Left ventricle myocardium superior (tissue), 1 donor: Measurements from ENCODE around the gene ADAMTSL1. TPM values are rescaled to one million over a fixed set of nuclear protein-coding genes. Genes with fewer than 3 reads are reported as not detected.

ENCODE experiments used
- ATAC-seq: fragments of 200-7000 bp; cut with Tn5 transposase; one replicate; pipeline ENCODE4 v1.9.1; 2020; ENCODE audit warnings: mild to moderate bottlenecking, moderate library complexity
- DNase-seq: peaks from one replicate; pipeline ENCODE4 v3.0.0-alpha.2; 2020
- intact Hi-C: fragments of 100-400 bp; cut with micrococcal nuclease; formaldehyde crosslinking; loops from one replicate; pipeline ENCODE4 v1.11.0; 2022
- total RNA-seq: library from RNA; stranded (reverse); fragmentation: NEBNext Ultra II Directional; extraction: Animal tissue kit (Norgen Biotek cat#: 25700); gene quantifications from one replicate; pipeline ENCODE4 v1.2.1, GENCODE V29; 2021
- donor health status: DM: no; HTN: yes; CAD: no; lungs with severe emphysema.

ADAMTSL1 gene
- total RNA-seq, 1 donor from 2014 or later, result 0.97 TPM

DNA sequence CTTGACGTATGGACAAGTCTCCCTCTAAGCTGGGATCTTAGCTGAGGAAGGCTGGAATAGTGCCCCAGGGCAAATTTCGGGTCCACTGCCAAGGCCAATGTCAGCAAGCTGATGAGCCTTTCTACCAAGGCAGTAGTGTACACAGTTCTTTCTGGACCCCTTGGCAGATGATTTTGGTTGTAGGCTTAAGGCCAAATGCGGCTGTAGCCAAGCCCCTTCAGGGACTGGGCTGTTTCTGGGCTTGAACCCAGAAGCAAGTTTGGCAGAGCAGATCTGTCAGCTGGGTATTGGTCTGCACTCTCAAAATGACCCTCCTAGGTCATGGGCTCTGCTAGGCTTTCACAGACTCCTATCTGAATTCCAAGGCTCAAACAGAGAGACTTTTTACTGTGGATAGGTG, 121.6 kb downstream of the ADAMTSL1 start:
- intact Hi-C loops, result no loop called here
- no peak for ATAC-seq

DNA sequence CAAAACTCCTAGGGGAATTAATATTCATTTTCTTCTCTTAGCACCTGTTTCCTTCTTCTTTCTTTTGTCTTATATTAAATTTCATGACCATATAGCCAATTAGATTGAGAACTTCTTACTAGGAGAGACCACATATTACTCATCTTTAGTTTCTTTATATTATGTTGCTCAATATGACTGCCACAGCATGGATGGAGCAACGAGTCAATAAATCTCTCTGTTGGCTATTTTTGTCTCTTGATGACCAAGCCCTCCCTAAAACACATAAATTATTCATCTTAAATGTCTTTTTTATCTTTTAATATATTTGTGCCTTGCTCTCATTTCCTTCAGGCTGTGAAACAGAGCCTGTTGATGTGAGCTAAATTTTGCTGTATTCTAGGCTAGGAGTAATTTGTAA, 123.0 kb downstream of the ADAMTSL1 start:
- no peak for ATAC-seq
- intact Hi-C loops, result no loop called here

More for the DNA sequence above, 121.6 kb downstream of the ADAMTSL1 start:
- no peak for DNase-seq

DNA sequence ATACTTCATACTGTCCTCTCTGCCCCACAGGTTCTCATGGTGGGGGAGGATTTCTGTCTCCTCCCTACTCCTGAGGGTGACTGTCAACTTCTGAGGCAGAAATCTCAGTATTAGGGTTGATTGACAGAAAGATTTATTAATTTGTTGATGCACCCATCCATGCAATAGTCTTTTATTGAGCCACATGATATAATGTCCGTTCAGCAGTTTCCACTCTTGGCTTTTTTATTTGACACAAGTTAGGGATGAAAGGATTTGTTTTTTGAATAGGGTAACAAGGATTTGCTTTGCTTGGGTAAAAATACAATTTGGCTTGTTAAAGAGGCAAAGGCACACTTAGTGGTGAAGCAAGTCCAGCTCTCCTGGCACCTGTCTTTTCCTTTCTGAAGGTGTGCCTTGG, 125.0 kb downstream of the ADAMTSL1 start:
- DNase-seq (no peak), ATAC-seq (no peak)
- intact Hi-C loops, result no loop called here

More for the DNA sequence above, 123.0 kb downstream of the ADAMTSL1 start:
- no peak for DNase-seq

DNA sequence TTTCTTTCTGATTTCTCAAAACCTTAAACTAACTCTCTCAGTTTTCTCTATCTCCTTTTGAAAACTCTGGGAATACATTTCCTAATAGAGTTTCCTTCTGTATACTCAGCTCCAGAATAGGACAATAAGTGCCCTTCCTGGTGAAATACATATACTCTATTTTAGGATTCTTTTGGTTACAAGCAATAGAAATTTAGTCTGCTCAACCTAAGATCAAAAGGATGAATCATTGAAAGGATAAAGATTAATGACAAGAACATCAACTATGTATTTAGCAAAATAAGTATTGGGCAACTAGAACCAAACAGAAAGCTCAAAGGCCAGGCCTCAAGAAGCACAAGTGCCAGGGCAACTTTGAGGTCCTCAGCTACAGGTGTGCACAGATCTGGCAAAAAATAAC, 127.1 kb downstream of the ADAMTSL1 start:
- DNase-seq, result no peak
- no peak for ATAC-seq
- intact Hi-C loops, result no loop called here

DNA sequence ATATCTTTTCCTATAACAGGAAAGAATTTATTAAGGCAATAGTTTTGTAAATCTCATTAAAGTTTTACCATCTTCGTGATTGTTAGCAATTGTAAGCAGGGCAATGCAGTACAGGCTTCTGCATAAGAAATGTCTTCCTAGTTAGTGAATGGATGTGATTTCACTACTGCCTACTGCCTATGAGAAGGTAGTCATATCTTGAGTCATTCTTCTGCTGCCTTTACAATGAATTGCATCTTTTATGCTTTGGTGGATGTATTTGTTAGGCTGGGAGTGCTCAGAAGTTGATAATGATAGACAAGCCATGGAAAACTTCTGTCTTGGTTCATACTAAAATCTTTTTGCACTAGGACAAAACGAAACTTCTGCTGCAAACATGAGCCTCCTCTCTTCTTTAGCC, 128.0 kb downstream of the ADAMTSL1 start:
- no peak for DNase-seq
- intact Hi-C loops, result no loop called here

DNA sequence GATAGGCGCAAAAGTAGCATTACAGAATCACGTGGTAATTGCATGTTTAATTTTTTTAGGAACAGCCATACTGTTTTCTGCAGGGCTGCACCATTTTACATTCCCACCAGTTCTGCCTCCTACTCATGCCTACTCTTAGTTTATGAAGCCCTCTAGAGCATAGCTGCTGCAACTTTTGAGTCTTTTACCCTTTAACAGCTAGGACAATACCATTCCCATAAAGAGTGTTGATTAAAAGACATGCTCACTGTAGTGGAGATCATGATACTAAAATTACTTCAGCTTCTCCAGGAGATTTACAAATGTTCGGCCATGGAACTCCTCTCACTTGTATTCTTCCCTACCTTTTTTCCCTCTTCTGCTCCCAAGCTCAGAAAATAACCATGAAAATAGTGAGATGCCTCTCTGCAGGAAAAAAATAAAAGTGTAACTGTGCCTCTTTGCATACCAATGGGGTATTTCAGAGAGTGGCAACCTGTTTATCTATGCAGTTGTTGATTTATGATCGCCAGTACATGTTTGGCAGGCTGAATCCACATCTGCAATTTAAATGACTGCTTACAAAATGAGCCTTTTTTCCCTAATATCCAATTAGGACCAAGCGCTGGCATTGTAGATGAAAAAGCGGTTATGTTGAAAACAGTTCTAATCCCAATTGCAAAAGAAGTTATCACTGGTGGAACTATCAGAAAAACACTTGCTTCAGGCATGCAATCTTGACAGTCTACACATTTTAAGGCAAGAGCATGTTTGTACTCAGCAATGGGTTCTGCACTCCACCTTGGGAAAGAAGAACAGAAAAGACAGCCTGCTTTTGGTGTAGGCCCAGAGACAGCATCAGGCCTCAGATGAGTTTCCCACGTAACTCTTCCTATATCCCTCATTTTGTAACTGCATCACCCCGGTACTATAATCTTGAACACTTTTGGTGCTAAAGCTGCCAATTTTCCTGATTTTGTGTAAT, 131.1 kb downstream of the ADAMTSL1 start:
- intact Hi-C loops, result no loop called here
- DNase-seq, result no peak
- ATAC-seq, result no peak

More for the DNA sequence above, 128.0 kb downstream of the ADAMTSL1 start:
- ATAC-seq, result no peak

DNA sequence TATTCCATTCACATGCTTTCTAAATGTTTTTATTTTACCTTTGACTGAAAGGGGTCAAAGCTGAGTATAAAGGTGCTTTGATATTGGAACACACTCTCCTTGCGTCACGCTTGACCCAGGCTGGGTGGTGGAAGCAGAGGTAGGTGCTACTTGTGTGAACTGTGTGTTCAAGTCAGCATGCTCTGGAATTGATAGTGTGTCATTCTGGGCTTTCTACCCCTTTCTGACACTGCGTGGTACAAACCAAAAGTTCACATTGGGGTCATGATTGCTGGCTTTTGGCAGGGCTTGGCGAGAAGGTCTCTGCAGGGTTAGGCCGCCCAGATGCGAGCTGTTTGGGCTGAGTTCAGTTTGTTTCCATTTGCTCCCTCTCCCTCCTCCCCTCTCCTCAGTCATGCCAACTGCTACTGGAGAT, 131.8 kb downstream of the ADAMTSL1 start:
- peak; percentile 44 for DNase-seq
- peak; percentile 91 for ATAC-seq
- intact Hi-C loops, result no loop called here

DNA sequence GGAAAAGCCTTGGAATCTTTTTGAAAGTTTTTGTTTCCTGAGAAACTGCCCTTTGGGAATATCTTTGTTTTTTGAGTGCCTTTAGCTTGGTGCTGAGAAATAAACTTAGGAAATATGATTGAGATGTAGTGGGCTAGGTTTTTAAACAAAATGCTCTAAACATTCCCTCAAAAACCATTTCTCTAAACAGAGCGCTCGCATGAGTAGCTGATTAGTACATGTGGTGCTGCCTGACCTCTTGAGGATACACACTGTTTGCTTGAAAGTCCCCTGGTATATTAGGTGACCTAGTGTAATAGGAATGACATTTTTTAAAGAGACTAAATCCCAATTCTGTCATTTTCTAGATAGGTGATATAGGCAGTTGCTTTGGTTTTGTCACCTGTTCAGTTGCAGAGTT, 132.3 kb downstream of the ADAMTSL1 start:
- intact Hi-C loops, result no loop called here
- peak; percentile 65 for ATAC-seq
- DNase-seq, result no peak

DNA sequence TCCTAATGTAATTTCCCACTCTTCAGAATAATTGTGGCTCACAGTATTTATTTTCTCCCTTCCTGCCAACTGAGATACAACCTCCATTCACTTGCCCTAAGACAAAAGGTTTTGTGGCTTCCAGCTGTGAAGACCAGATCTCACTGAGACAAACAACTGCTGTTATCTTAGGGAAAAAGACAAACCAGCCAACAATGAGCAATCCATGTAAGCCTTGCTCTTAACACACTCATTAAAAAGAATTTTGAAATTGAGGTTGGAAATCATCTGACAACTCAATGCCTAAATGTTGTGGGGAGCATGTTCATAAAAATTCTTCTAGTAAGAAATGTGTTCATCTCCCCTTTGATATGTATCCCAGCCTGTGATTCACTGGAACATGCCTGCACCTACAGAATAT, 132.9 kb downstream of the ADAMTSL1 start:
- intact Hi-C loops, result no loop called here
- no peak for DNase-seq
- peak; percentile 52 for ATAC-seq

DNA sequence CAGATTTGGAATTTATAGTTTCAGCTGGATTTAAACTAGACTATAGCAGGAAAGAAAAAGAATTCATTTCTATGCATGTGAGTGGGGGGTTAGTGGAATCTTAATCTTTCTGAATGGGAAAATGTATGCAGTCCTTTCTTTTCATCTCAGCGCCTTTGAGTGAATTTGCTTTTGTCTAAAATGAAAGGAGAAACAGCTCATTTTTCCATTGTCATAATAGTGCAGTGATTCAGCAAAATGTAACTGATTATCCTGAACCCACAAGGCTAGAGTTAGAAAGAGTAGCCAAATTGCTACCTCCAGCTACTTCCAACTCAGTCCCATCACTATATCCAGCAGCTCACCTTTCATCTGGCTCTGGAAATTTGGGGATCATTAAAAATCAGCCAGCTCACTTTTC, 134.4 kb downstream of the ADAMTSL1 start:
- ATAC-seq (no peak), DNase-seq (no peak)
- intact Hi-C loops, result no loop called here

DNA sequence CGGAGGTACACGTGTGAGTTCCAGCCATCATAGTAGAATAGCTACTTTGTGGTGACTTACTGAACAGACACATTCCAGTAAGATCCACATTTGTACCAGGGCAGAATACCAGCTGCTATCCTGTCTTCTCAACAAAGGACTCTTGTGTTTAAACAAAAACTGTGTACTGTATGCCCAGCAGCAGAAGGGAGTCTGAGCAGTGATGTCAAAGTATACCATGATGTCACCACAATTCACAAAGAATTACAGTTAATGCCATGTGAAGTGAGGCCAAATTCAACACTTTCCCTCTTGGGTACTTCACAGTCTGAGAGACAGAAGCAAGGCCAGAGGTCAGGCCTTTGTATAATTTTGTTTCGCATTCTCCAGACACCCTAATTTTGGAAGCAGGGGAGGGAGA, 137.0 kb downstream of the ADAMTSL1 start:
- ATAC-seq, result peak; percentile 45
- intact Hi-C loops, result no loop called here

DNA sequence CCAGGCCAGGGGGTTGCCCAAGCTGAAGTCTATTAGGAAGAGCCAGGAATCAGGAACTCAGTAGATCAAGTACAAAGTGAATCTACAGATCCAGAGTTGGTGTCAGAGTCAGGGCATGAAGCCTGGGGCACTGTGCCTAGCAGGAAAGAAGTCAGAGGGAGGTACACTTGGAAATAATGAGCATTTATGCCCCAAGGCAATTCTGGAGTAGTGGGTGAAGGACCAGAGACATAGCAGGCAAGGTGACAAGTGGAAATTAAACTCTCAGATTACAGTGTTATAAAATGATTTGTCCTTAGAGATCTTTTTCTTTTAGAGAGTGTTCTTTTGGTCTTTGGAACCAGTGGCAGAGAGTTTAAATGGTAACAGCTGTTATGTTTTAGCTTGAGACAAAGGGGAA, 138.0 kb downstream of the ADAMTSL1 start:
- intact Hi-C loops, result no loop called here

More for the DNA sequence above, 137.0 kb downstream of the ADAMTSL1 start:
- no peak for DNase-seq

DNA sequence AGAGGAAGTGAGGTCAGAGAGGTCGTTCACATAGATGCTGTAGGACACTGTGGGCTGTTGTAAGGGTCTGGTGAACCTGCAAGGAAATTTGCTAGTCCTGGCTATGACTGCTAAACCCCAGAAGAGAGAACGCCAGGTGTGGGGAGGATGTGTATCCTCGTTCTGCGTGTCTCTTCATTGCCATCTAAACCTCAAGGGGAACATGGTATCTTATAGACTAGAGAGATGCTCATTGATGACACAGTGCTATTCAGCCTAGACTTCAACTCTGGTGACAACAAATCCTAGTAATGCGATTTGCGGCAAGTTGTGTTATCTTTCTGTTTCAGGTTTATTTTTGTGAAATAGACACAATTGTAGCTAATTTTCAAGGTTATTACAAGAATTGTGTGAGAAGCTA, 140.2 kb downstream of the ADAMTSL1 start:
- ATAC-seq, result no peak
- DNase-seq, result no peak
- intact Hi-C loops, result no loop called here

More for the DNA sequence above, 138.0 kb downstream of the ADAMTSL1 start:
- DNase-seq (no peak), ATAC-seq (no peak)

DNA sequence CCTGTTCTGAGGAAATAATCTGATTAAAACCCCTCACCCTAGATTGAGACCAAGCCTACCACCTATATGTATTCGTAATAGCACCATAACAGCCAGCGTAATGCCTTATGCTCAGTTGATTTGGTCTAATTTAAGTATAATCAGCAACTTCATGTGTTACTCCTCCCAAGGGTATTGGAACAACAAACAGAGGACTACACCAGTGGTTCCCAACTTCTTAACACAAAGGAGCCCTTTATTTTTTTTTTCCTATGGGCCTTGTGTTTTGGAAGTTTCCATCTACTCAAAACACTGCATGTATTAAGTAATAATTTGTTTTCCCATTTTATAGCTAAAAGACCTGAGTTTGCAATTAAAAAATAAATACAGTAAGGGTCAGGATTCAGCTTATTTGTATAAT, 140.7 kb downstream of the ADAMTSL1 start:
- intact Hi-C loops, result no loop called here
- ATAC-seq, result no peak
- no peak for DNase-seq

DNA sequence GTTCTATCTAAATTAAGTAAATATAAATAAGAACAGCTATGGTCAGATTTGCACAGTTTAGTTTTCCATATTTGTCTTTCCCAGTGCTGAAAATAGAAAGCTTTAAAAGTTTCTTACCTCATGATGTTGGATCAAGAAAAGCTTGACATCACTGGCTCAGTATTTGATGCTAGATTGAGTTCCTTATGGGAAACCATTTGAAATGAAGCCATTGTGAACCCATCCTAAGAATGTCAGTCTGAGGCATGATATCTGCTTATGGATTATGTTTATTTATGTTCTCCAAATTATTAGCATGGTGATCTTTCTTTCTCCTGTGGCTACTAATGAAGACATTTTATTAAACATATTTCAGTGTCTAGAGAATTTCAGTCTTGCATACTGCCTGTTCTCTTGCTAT, 143.0 kb downstream of the ADAMTSL1 start:
- DNase-seq (no peak), ATAC-seq (no peak)
- intact Hi-C loops, result no loop called here

DNA sequence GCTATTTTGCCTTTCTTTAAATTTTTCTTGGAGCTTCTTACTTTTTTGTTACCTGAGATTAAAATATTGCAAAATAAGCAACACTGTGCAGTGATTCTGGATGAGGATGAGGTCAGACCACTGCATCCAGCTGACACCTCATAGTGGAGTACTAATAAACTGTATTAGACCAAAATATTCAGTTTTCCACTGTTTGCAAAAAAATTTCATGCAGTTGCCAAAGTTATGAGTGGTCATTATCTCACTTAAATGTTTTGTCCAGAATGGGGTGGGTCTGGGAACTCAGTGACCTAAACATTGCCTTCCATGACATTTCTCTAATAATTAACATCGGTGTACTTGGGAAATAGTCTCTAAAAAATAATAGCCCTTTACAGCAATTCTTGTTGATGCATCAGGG, 143.8 kb downstream of the ADAMTSL1 start:
- ATAC-seq, result no peak
- intact Hi-C loops, result no loop called here
- no peak for DNase-seq

DNA sequence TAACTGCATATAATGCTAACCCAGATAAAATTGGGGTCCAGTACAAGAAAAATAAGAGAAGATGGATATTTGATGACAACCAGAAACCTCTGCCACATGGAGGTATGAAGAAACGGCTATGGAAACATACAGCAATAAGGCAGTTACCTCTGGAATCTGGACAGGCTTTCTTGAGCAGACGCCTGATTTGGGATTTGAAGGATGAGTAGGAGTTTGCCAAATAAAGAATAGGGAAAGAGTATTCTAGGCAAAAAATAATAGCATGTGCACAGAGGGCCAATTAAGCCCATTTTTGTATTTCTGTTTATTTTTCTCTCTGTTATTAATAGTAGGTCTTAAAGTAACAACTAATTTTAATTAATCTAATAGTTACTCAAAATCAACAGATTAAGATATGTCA, 144.9 kb downstream of the ADAMTSL1 start:
- DNase-seq, result no peak
- no peak for ATAC-seq
- intact Hi-C loops, result no loop called here

DNA sequence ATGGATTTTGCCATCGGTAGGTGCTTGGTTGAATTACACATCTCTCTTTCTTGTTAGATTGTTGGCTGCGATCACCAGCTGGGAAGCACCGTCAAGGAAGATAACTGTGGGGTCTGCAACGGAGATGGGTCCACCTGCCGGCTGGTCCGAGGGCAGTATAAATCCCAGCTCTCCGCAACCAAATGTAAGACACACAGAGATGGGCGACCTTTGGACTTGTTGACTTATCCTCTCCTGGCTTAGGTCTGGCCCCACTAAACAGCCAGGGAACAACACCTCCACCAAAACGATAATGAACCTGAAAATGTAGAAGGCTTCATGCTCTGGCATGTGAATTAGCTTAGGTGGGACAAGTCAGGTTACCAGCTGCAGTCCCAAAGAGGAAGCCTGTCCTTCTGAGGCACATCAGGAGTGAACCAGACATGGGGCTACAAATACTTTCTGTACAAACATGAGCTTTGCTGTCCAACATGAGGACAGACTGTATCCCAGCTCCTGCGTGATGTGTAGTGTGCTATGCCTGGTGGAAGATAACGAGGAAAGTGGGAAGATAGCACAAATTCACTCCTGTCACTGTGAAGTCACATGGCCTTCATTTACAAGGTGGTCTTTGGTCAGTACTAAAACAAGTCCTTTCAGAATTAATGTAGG, 148.4 kb downstream of the ADAMTSL1 start:
- DNase-seq, result no peak
- intact Hi-C loops, result no loop called here
- ATAC-seq, result no peak

DNA sequence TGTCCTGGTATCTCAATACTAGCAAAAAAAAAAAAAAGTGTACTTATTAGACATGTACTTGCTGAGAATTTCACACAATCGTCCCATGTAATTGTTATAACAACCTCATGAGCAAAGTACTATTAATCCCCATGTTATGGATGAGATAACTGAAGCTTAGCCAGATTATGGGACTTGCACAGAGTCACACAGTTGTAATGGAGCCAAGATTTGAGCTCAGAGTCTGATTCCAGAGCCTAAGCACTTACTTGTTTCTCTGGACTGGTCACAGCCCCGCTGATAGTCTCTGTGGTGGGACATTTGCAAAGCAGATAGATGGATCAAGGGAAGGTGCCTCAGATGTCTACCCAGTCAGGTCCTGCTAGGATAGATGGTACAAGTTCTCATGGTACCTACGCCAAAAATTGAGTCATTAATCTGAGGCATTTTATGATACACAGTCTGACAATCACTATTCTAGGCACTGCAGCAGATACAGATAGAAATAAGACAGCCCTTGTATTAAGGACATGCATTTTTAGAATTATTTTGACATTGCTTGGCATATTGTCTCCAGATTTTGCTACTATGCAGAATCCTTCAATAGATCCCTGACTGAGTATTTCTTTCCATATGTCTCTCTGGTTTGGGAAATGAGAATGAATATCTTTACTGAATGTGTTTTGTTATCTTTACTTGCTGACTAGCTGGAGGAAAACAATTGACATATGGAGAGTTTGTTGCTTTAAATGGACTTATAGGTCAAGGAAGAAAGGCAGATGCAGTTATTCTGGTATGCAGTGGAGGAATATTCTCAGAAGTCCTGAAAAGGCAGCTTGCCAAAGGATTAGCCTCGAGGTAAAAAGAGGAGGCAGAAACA, 149.5 kb downstream of the ADAMTSL1 start:
- DNase-seq (no peak), ATAC-seq (no peak)
- intact Hi-C loops, result no loop called here
